ENCODE measurements around the gene APMAP. TPM values are rescaled to one million over a fixed set of nuclear protein-coding genes. Genes with fewer than 3 reads are reported as not detected.

APMAP gene
- total and polyA plus RNA-seq, 4 donors = 40.8 to 87.0 (median 62.9) TPM

DNA sequence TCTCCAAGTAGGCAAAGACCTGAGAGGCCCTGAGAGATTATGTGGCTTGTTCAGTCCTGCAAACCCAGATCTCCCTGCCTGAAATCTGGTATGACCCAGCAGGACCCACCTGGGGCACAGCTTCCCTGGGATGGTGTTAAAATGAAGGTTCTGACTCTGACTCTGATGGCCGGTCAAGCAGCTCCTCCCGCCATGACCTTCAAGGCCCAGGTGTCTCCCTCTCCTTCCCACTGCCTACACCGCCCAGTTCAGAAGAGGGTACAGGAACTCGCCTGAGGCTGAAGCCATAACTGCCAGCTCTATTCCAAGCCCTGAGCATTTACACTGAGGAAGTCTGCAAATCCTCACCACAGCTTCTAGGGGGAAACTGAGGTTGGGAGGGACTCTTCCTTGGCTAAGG is 49.4 kb downstream of the APMAP start:
- WGBS, 2 donors = 94 to 96% methylated on average over 4 of the region's 4 CpGs
- TF ChIP-seq, protein P1, sequence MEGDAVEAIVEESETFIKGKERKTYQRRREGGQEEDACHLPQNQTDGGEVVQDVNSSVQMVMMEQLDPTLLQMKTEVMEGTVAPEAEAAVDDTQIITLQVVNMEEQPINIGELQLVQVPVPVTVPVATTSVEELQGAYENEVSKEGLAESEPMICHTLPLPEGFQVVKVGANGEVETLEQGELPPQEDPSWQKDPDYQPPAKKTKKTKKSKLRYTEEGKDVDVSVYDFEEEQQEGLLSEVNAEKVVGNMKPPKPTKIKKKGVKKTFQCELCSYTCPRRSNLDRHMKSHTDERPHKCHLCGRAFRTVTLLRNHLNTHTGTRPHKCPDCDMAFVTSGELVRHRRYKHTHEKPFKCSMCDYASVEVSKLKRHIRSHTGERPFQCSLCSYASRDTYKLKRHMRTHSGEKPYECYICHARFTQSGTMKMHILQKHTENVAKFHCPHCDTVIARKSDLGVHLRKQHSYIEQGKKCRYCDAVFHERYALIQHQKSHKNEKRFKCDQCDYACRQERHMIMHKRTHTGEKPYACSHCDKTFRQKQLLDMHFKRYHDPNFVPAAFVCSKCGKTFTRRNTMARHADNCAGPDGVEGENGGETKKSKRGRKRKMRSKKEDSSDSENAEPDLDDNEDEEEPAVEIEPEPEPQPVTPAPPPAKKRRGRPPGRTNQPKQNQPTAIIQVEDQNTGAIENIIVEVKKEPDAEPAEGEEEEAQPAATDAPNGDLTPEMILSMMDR (IDR thresholded peaks at IDR 0.05; ENCODE audit: control extremely low read depth, extremely low read depth) = no peak
- no peak for ATAC-seq (ENCODE audit: insufficient read depth, low FRiP score)
- H3K9me3 ChIP-seq (ENCODE audit: control insufficient read depth in 4 of 4, insufficient read depth in 3 of 4, low read length in 3 of 4) = peaks cover 0 to 6% (median 4%) of the 10 kb centered on the region in 4 donors
- H3K4me1 ChIP-seq (ENCODE audit: control insufficient read depth in 5 of 5, insufficient read depth in 5 of 5, low read length in 5 of 5) = no peaks in the 10 kb centered on the region
- no peak overlapping the region for H3K9ac ChIP-seq (ENCODE audit: insufficient read depth in 1 of 2, low read length in 2 of 2)
- H3K36me3 ChIP-seq (ENCODE audit: control insufficient read depth in 4 of 4, insufficient read depth in 4 of 4, low read length in 4 of 4) = no peaks in the 10 kb centered on the region
- DNase-seq = peak in 1 of 3 donors; percentile 2
- no peak overlapping the region for H3K27ac ChIP-seq (ENCODE audit: low read depth in 1 of 2, low read length in 1 of 2)
- no peak overlapping the region for H3K4me3 ChIP-seq
- H3K27me3 ChIP-seq (ENCODE audit: control insufficient read depth in 3 of 3, insufficient read depth in 3 of 3, low read length in 2 of 3) = no peaks in the 10 kb centered on the region

DNA sequence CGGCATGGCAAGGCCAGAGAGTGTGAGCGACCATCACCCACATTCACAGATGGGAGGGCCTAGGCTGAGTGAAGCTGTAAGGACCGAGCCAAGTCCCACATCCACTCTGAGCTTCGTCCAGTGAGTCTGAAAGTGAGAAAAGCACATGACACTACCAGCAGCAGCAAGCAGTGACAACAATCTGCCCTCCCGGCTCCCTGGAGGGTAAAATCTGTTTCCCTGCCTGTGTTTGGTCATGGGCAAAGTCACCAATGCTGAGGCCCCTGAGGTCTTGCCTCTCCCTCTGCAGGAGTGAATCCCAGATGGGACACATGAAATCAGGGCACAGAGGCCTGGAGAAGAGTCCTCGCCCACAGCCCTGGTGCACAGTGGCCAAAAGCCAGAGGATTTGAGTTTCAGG is 49.9 kb downstream of the APMAP start:
- DNase-seq = peak in 1 of 3 donors; percentile 4

DNA sequence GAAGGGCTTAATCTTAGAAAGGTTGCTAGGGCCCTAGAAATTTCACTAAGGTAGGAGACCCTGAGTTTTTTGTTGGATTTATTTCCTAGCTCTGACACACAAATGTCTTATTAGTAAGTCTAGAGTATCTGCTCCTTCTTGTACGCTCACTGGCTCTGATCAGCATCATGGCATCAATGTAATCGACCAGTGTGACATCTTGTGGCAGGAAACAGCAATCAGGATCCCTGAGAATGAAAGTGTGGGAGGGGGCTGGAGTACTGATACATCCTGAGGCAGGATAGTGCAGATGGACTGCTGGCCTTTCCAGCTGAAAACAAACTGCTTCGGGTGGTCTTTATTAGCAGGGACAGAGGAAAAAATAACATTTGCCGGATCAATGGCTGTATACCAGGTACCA is 53.5 kb downstream of the APMAP start:
- H3K27ac ChIP-seq (ENCODE audit: low read depth in 1 of 2, low read length in 1 of 2) = no peak overlapping the region
- no peaks in the 10 kb centered on the region for H3K36me3 ChIP-seq (ENCODE audit: control insufficient read depth in 4 of 4, insufficient read depth in 4 of 4, low read length in 4 of 4)
- no peaks in the 10 kb centered on the region for H3K27me3 ChIP-seq (ENCODE audit: control insufficient read depth in 3 of 3, insufficient read depth in 3 of 3, low read length in 2 of 3)
- H3K9ac ChIP-seq (ENCODE audit: insufficient read depth in 1 of 2, low read length in 2 of 2) = no peak overlapping the region
- no peak overlapping the region for H3K4me3 ChIP-seq
- no peak for ATAC-seq (ENCODE audit: insufficient read depth, low FRiP score)
- H3K9me3 ChIP-seq (ENCODE audit: control insufficient read depth in 4 of 4, insufficient read depth in 3 of 4, low read length in 3 of 4) = peaks cover 0 to 11% (median 5%) of the 10 kb centered on the region in 4 donors
- TF ChIP-seq, protein P1 (IDR thresholded peaks at IDR 0.05; ENCODE audit: control extremely low read depth, extremely low read depth) = no peak
- WGBS, 2 donors = 61 to 83% methylated on average over 4 of the region's 4 CpGs
- no peaks in the 10 kb centered on the region for H3K4me1 ChIP-seq (ENCODE audit: control insufficient read depth in 5 of 5, insufficient read depth in 5 of 5, low read length in 5 of 5)
- peak in 1 of 3 donors; percentile 2 for DNase-seq

More for the DNA sequence above, 49.9 kb downstream of the APMAP start:
- no peaks in the 10 kb centered on the region for H3K36me3 ChIP-seq (ENCODE audit: control insufficient read depth in 4 of 4, insufficient read depth in 4 of 4, low read length in 4 of 4)
- H3K9me3 ChIP-seq (ENCODE audit: control insufficient read depth in 4 of 4, insufficient read depth in 3 of 4, low read length in 3 of 4) = peaks cover 0 to 6% (median 4%) of the 10 kb centered on the region in 4 donors
- ATAC-seq (ENCODE audit: insufficient read depth, low FRiP score) = no peak
- WGBS, 2 donors = 75 to 92% methylated on average over 6 of the region's 6 CpGs
- no peak overlapping the region for H3K9ac ChIP-seq (ENCODE audit: insufficient read depth in 1 of 2, low read length in 2 of 2)
- H3K4me1 ChIP-seq (ENCODE audit: control insufficient read depth in 5 of 5, insufficient read depth in 5 of 5, low read length in 5 of 5) = no peaks in the 10 kb centered on the region
- H3K27me3 ChIP-seq (ENCODE audit: control insufficient read depth in 3 of 3, insufficient read depth in 3 of 3, low read length in 2 of 3) = no peaks in the 10 kb centered on the region
- H3K4me3 ChIP-seq = no peak overlapping the region
- H3K27ac ChIP-seq (ENCODE audit: low read depth in 1 of 2, low read length in 1 of 2) = no peak overlapping the region
- TF ChIP-seq, protein P1 (IDR thresholded peaks at IDR 0.05; ENCODE audit: control extremely low read depth, extremely low read depth) = no peak

DNA sequence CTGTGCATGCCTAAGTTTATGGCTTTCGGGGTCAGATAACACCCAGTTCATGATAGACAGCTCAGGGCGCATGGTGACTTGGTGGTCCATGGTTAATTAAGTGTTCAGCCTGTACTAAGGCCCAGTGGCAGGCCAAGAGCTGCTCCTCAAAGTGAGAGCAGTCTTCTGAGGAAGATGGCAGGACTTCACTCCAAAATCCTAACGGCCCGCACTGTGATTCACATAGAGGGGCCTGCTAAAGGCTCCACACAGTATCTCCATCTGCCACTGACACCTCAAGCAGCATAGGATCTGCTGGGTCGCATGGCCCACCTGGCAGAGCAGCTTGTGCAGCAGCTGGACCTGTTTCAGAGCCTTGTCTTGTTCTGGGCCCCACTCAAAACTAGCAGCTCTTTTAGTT is 54.1 kb downstream of the APMAP start:
- DNase-seq = peak in 1 of 3 donors; percentile 1
- Histone ChIP-seq H3K4me1 (ENCODE audit: control insufficient read depth in 5 of 5, insufficient read depth in 5 of 5, low read length in 5 of 5) (no peaks in the 10 kb centered on the region), H3K27ac (ENCODE audit: low read depth in 1 of 2, low read length in 1 of 2) (no peak overlapping the region), H3K9ac (ENCODE audit: insufficient read depth in 1 of 2, low read length in 2 of 2) (no peak overlapping the region), H3K36me3 (ENCODE audit: control insufficient read depth in 4 of 4, insufficient read depth in 4 of 4, low read length in 4 of 4) (no peaks in the 10 kb centered on the region), H3K27me3 (ENCODE audit: control insufficient read depth in 3 of 3, insufficient read depth in 3 of 3, low read length in 2 of 3) (no peaks in the 10 kb centered on the region), H3K9me3 (ENCODE audit: control insufficient read depth in 4 of 4, insufficient read depth in 3 of 4, low read length in 3 of 4) (peaks cover 0 to 11% (median 5%) of the 10 kb centered on the region in 4 donors), H3K4me3 (no peak overlapping the region)
- TF ChIP-seq, protein P1 (IDR thresholded peaks at IDR 0.05; ENCODE audit: control extremely low read depth, extremely low read depth) = no peak
- 89 to 95% methylated on average over 5 of the region's 5 CpGs for WGBS, 2 donors
- ATAC-seq (ENCODE audit: insufficient read depth, low FRiP score) = no peak

Measured in lung (tissue), 12 donors.